Hematopoietic multipotent progenitor cell treated with erythropoietin and hydrocortisone succinate and interleukin-3 and kit ligand, for 8 days (in vitro differentiated cells): ENCODE results near the gene CCDC13.

Source experiments
- DNase-seq: peaks from one replicate; pipeline ENCODE4 v3.0.0-alpha.2; 2015

CCDC13 gene

GRCh38 chr3:42731476-42732195 is 41.4 kb downstream of the CCDC13 start:
- DNase-seq, result no peak

- DNase-seq, result no peak
Observed at GRCh38 chr3:42730706-42731420, 42.2 kb downstream of the CCDC13 start.

DNA sequence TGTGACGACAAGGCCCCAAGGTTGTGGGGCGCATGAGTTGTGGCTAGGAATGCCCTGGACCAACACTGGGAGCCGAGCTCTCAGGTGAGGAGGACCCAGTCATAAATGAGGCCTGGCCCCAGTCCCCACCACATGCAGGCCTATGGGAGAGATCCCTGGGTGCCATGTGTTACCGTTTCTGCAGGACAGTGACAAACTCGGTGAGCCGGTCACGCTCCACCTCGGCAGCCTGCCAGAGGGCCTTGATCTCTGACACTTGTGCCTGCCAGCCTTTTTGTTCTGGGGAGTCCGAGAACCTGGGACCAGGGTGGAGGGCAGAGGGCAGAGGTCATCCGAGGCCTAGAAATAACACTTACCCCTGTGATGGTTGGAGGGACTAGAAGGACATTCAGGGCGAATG is 42.8 kb downstream of the CCDC13 start:
- no peak for DNase-seq

DNA sequence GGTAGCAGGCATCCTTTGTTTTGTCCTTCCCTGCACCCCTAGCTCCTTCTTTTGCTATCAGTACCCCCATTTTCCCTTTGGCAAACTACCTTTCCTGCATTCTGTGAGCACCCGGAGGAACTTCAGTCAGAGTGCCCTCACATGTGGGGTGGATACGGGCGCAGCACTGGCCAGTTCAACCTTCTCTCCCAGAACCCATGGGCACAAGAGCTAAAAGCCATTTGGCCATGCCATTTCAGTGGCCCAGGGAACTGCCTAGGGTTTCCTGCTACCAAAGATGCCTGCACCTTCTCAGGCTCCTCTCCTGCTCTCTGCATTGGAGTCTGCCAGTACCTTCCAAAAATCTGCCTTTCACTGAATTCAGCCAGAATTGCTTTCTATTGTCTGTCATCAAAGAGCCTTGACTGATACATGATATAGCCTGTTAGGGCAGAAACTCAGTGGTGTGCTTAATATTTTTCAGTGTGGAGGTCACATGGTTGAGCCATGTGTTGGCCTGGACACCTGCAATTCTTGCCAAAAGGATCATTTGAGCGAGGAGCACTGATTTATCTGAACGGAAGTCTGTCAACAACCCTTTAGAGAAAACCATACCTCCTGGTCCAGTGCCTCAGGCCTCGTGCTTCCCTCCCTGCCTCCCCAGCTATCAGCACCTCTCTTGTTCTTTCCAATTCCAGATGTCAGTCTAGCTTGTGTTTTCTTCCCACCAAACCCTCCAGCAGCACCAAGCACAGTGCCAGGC is 43.5 kb downstream of the CCDC13 start:
- no peak for DNase-seq

- no peak for DNase-seq
Observed at GRCh38 chr3:42728668-42729364, 44.2 kb downstream of the CCDC13 start.

- no peak for DNase-seq
Observed at GRCh38 chr3:42728056-42728455, 45.0 kb downstream of the CCDC13 start.

GRCh38 chr3:42725454-42725853 is 47.6 kb downstream of the CCDC13 start:
- no peak for DNase-seq

DNA sequence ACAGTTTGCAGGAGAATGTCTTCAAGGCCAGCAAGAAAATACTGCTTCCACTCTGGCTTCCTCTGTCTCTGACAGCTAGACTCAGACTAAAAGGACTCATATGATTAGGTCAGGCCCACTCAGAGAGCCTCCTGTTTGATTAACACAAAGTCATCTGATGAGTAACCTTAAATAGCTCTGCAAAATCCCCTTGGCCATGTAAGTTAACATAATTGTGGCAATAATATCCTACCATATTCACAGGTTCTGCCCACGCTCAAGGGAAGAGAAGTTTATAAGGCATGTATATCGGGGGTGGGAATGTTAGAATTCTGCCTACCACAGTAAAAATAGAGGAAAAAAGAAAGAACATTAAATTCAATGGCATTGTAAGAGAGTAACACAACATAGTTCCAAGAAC is 49.8 kb downstream of the CCDC13 start:
- no peak for DNase-seq
